ENCODE data around the gene STPG2. TPM values are rescaled to one million over a fixed set of nuclear protein-coding genes. Genes with fewer than 3 reads are reported as not detected.

The STPG2 gene
- total and polyA plus RNA-seq, 2 of the 8 experiments (the other 6 are each of a cell fraction or from before 2014, with no cell fraction given), result 0.03 TPM; not detected in 1

GRCh38 chr4:98148856-98149255 is 5.6 kb upstream of the STPG2 start:
- CTCF ChIA-PET (ENCODE audit: partially characterized antibody), result interaction anchor here (0.9 to 1.7 kb wide), 3 partner anchors 17 to 358 kb away, joined by 3 to 5 read pairs (median 4); no protein-coding TSS in a partner anchor
- Histone ChIP-seq H3K18ac (ENCODE audit: extremely low read depth, low read length) (no peak overlapping the region), H3K9ac (replicated peaks in 1 of 4; ENCODE audit: extremely low read depth in 1 of 4, low read depth in 3 of 4, low read length in 3 of 4) (no peak overlapping the region), H4K8ac (ENCODE audit: extremely low read depth, insufficient read depth, low read length) (no peak overlapping the region), H2BK5ac (ENCODE audit: low read depth, low read length) (no peak overlapping the region), H4K5ac (ENCODE audit: insufficient read length, low read depth, low read length) (no peak overlapping the region), H3K14ac (ENCODE audit: insufficient read length) (no peak overlapping the region), H3K27me3 (replicated peaks in 1 of 4; ENCODE audit: control insufficient read depth in 3 of 4, extremely low read depth in 1 of 4, insufficient read depth in 3 of 4, low read length in 3 of 4) (no peaks in the 10 kb centered on the region), H2AFZ (ENCODE audit: low read length) (no peak overlapping the region), H4K91ac (replicated peaks; ENCODE audit: insufficient read length, low read length) (no peak overlapping the region), H3K79me1 (ENCODE audit: low read depth, low read length) (no peaks in the 10 kb centered on the region), H2BK120ac (replicated peaks; ENCODE audit: low read depth, low read length) (no peak overlapping the region), H3K79me2 (ENCODE audit: control insufficient read depth in 1 of 2, insufficient read depth in 2 of 2, low read length in 2 of 2) (no peaks in the 10 kb centered on the region), H3K4me1 (replicated peaks in 1 of 4; ENCODE audit: control insufficient read depth in 3 of 4, insufficient read depth in 4 of 4, low read length in 3 of 4) (peaks cover 0 to 2% (median 0%) of the 10 kb centered on the region in 4 experiments; a peak in 1 of 7 replicates), H3K4me2 (ENCODE audit: insufficient read depth in 1 of 2, low read depth in 2 of 2, low read length in 2 of 2) (no peak overlapping the region), H3K4me3 (ENCODE audit: extremely low read depth in 1 of 4, insufficient read depth in 2 of 4, low read depth in 3 of 4, low read length in 4 of 4) (no peak overlapping the region), H2BK20ac (ENCODE audit: low read length) (no peak overlapping the region), H3K23me2 (ENCODE audit: low read depth, low read length) (no peaks in the 10 kb centered on the region), H4K20me1 (replicated peaks in 1 of 2; ENCODE audit: control insufficient read depth in 1 of 2, insufficient read depth in 2 of 2, low read length in 2 of 2) (no peaks in the 10 kb centered on the region), H3K9me3 (ENCODE audit: insufficient read depth in 2 of 2, low read depth in 1 of 2, low read length in 1 of 2) (no peaks in the 10 kb centered on the region), H2BK15ac (ENCODE audit: low read length) (no peak overlapping the region), H2BK12ac (ENCODE audit: low read depth, low read length) (no peak overlapping the region), H3K27ac (ENCODE audit: low read depth, low read length) (no peak overlapping the region), H3K36me3 (ENCODE audit: control insufficient read depth in 2 of 4, insufficient read depth in 4 of 4, low read length in 3 of 4) (no peaks in the 10 kb centered on the region), H2AK5ac (ENCODE audit: low read depth, low read length) (no peak overlapping the region), H3K4ac (replicated peaks; ENCODE audit: insufficient read length, low read depth, low read length) (no peak overlapping the region), H3K23ac (ENCODE audit: insufficient read length) (no peak overlapping the region), H3K56ac (replicated peaks; ENCODE audit: insufficient read length, low read depth, low read length) (no peak overlapping the region)
- no peak for DNase-seq (ENCODE audit: low read depth in 1 of 2, low spot score in 2 of 2)
- no peak for FAIRE-seq
- TF ChIP-seq TCF12 (IDR thresholded peaks at IDR 0.05; ENCODE audit: low read depth, low read length) (no peak), SP4 (IDR thresholded peaks at IDR 0.05; ENCODE audit: low read length) (no peak)
- POLR2A ChIA-PET (ENCODE audit: partially characterized antibody), result no interaction called here

Data from H1 (cell line).